Body of pancreas (tissue), 4 donors: Measurements from ENCODE around the gene AMDHD1. TPM values are rescaled to one million over a fixed set of nuclear protein-coding genes. Genes with fewer than 3 reads are reported as not detected.

Experiments used
- ATAC-seq: fragments of 150-250 bp; one replicate; pipeline ENCODE4 v1.9.1; 2016
- DNase-seq, 4 donors: peaks; one replicate each; pipeline ENCODE4 v3.0.0-alpha.2; 2019
- H3K27ac ChIP-seq, 4 donors: fragments of 200-600 bp; sonication (generic); 1 replicate in 3 of 4; 2 replicates in 1 of 4; pipeline versions ENCODE4 v1.5.1 to v1.6.1; 2016 to 2019; ENCODE audit warnings: mild to moderate bottlenecking in 1 of 4, mixed read lengths in 1 of 4, moderate library complexity in 1 of 4
- H3K27me3 ChIP-seq, 2 donors: fragments of 200-600 bp; sonication (generic); one replicate each; pipeline ENCODE4 v1.6.0; 2016; ENCODE audit warnings: mild to moderate bottlenecking in 1 of 2
- H3K36me3 ChIP-seq, 2 donors: fragments of 200-600 bp; sonication (generic); replicated peaks in 1 of 2; 2 replicates each; pipeline ENCODE4 v1.5.1; 2016; ENCODE audit warnings: low read depth in 2 of 2; ENCODE audit not compliant: insufficient read depth in 1 of 2
- H3K4me1 ChIP-seq: fragments of 200-600 bp; sonication (generic); one replicate; pipeline ENCODE4 v1.6.0; 2016
- H3K4me3 ChIP-seq, 2 donors: fragments of 200-600 bp; sonication (generic); 1 replicate in 1 of 2; 2 replicates in 1 of 2; pipeline ENCODE4 v1.5.1; 2016 to 2019
- H3K9me3 ChIP-seq, 3 donors: fragments of 200-600 bp; sonication (generic); 1 replicate in 2 of 3; 2 replicates in 1 of 3; pipeline ENCODE4 v1.5.1; 2016
- POLR2A ChIP-seq, 3 donors: fragments of 450-650 bp; IDR thresholded peaks; one replicate each; pipeline ENCODE4 v1.6.1; 2016; ENCODE audit warnings: antibody characterized with exemption in 3 of 3, mild to moderate bottlenecking in 2 of 3
- WGBS, 2 donors: methylation state at CpG; one replicate each; pipeline ENCODE4 v1.1.5; 2017; 5-methylcytosine and 5-hydroxymethylcytosine counted together
- intact Hi-C: fragments of 100-400 bp; cut with DNase I; formaldehyde crosslinking; loops from one replicate; pipeline ENCODE4 v1.15.1; 2023
- total RNA-seq, 2 donors: library from RNA; depleted of rRNA; stranded (reverse); fragments of >200 nt; gene quantifications; one replicate each; pipeline ENCODE4 v1.1.0, GENCODE V29; 2016
- TF ChIP-seq, protein P1 (sequence below), 7 experiments: fragments of 450-650 bp in 4 of 7; fragments of 200-600 bp in 3 of 7; sonication (generic) in 3 of 7; IDR thresholded peaks; one replicate each; pipeline ENCODE4 v1.5.1; 2016 to 2019; ENCODE audit warnings: antibody characterized with exemption in 7 of 7

AMDHD1 gene
- total RNA-seq, 2 donors from 2014 or later: 4.4 to 4.6 TPM

DNA sequence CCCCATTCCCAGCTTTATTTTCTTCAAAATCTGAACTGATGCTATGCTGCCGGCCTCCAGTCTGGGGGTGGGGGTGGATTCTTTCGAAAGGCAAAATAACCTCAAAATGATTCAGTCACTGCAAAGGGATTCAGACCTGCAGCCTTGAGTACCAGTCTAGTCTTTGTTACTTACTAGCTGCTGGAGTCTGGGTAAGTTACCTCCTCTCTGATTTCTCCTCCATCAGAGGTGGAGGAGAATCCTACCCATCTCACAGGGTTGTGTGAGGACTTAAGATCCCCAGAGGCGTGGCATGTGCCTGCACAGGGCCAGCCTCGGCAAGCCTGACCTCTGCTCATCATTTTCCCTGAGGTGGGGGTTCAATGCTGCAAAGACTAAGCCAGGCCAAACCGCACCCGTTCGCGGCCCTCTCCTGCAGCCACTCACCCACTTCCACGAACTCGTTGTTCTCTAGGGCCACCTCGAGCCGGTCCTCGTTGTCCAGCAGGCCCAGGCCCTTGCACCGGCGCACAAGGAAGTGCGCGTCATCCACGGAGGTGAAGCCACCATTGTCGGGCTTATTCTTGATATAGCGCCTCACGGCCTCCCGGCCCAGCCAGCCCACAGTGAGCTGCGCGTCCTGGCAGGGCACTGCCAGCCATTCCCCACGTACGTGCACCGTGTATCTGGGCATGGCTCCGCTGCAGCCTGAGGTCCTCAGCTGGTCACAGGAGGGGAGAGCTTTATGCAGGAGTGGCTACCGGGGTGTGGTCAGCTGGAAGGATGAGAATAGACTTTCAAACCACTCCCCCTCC lies 52.3 kb downstream of the AMDHD1 start:
- 86 to 88% methylated on average over 26 to 29 of the region's 29 CpGs for WGBS, 2 donors
- ATAC-seq: no peak
- H3K4me3 ChIP-seq: no peak overlapping the region

DNA sequence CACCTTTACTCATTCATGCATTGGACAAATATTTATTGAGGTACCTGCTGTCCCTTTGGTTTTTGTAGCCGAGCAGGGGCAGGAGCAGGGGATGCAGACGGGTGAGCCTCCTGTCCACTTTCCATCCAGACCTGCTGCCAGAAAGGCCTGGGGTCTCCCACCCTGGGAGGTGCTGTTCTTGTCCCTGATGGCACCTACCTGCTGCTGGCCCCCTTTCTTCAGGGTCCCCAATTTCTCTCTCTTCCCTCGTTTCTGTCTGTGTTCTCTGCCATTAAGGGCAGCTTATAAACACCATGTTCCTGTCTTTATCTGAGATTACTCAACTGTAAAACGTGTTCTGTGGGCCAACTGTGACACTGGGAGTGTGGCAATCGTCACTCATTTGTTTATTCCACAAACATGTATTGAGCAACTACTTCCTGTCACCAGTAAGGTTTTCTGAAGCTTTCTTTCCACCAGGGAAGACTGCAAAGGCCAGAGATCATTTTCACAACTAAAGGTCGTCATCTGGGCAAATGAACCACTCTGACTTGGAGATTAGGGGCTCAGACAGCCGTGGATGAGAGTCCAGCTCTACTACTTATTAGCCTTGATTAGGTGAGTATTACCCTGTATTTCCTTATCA lies 53.0 kb downstream of the AMDHD1 start, which contains the start of gene HAL:
Gene HAL (minus strand): TSS at position 311 of the 625 bp plus-strand sequence. CDS start 434 bp downstream, outside the sequence.
- Histone ChIP-seq H3K36me3 (no peaks in the 10 kb centered on the region), H3K4me1 (peaks cover 6% of the 10 kb centered on the region), H3K9me3 (no peaks in the 10 kb centered on the region), H3K27me3 (no peaks in the 10 kb centered on the region), H3K4me3 (no peak within 1 kb of the TSS), H3K27ac (peak within 1 kb of the TSS in 3 of 4 donors; percentile 10 to 38 (median 11))
- WGBS, 2 donors: 41% methylated on average over 7 of the region's 7 CpGs
- ATAC-seq: peak; percentile 80
- TF ChIP-seq, protein P1, sequence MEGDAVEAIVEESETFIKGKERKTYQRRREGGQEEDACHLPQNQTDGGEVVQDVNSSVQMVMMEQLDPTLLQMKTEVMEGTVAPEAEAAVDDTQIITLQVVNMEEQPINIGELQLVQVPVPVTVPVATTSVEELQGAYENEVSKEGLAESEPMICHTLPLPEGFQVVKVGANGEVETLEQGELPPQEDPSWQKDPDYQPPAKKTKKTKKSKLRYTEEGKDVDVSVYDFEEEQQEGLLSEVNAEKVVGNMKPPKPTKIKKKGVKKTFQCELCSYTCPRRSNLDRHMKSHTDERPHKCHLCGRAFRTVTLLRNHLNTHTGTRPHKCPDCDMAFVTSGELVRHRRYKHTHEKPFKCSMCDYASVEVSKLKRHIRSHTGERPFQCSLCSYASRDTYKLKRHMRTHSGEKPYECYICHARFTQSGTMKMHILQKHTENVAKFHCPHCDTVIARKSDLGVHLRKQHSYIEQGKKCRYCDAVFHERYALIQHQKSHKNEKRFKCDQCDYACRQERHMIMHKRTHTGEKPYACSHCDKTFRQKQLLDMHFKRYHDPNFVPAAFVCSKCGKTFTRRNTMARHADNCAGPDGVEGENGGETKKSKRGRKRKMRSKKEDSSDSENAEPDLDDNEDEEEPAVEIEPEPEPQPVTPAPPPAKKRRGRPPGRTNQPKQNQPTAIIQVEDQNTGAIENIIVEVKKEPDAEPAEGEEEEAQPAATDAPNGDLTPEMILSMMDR (IDR thresholded peaks at IDR 0.05): no peak
- TF ChIP-seq POLR2A (IDR thresholded peaks at IDR 0.05): no peak
- intact Hi-C loops: loop anchor here (10.0 kb wide), 1 partner anchor 81 kb away; no protein-coding TSS in a partner anchor
- DNase-seq: peak; percentile 10 to 70 (median 44)

More for the DNA sequence above, 52.3 kb downstream of the AMDHD1 start:
- peaks cover 6% of the 10 kb centered on the region for H3K4me1 ChIP-seq
- no peaks in the 10 kb centered on the region for H3K9me3 ChIP-seq
- H3K36me3 ChIP-seq: no peaks in the 10 kb centered on the region
- intact Hi-C loops: loop anchor here (10.0 kb wide), 1 partner anchor 81 kb away; no protein-coding TSS in a partner anchor
- H3K27me3 ChIP-seq: no peaks in the 10 kb centered on the region
- TF ChIP-seq, protein P1 (IDR thresholded peaks at IDR 0.05): no peak
- no peak for TF ChIP-seq POLR2A (IDR thresholded peaks at IDR 0.05)
- peak overlapping the region in 3 of 4 donors; percentile 10 to 38 (median 11) for H3K27ac ChIP-seq
- DNase-seq: no peak

DNA sequence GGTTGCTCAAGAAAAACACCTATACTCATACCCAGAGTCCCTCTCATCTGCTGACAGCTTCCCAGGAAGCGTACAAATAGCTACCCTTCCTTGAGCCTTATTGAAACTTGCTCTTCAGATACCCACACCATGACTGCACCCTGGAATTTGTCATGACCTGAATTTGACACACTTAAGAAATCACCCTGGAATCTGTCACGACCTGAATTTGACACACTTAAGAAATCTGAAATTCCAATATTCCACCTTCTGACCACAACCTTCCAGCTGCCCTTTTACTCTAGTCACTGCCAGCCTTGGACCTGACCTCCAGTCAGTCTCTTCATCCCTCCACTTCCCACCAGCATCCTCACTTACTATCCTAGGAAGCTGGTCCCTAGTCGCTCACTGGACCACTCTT lies 54.1 kb downstream of the AMDHD1 start:
- TF ChIP-seq POLR2A (IDR thresholded peaks at IDR 0.05): no peak
- TF ChIP-seq, protein P1 (IDR thresholded peaks at IDR 0.05): no peak
- intact Hi-C loops: loop anchor here (10.0 kb wide), 1 partner anchor 82 kb away; no protein-coding TSS in a partner anchor
- Histone ChIP-seq H3K4me1 (peaks cover 6% of the 10 kb centered on the region), H3K4me3 (no peak overlapping the region), H3K27ac (no peak overlapping the region), H3K36me3 (no peaks in the 10 kb centered on the region), H3K27me3 (no peaks in the 10 kb centered on the region), H3K9me3 (no peaks in the 10 kb centered on the region)
- DNase-seq: no peak
- WGBS, 2 donors: 78 to 79% methylated on average over 3 of the region's 3 CpGs
- no peak for ATAC-seq

DNA sequence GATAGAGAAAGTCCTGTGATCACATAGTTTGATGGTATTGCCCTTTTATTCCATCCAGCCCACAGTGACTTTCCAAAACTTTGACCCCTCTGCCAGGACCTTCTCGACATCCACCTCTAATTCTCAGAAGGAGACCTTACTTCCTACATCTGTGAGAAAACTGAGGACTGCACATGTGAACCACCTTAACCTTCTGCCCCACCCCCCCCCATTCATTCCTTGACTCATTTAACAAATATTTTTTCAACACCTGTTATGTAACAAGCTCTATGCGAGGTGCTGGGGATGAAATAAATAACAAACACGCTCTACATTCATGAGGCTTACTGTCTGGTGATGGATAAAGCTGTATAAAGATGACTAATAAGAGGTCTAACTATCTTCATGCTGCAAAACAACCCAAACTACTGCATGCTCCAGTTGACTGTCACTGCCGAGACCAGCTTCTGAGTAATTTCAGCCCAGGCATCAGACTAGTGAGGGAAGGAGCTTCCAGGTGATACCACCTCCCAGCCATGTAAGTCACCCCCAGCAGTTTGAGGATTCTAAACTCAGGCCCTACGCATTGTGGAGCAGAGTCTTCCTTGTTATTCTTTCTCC lies 54.9 kb downstream of the AMDHD1 start:
- TF ChIP-seq, protein P1 (IDR thresholded peaks at IDR 0.05): no peak

More for the DNA sequence above, 54.9 kb downstream of the AMDHD1 start:
- no peak overlapping the region for H3K27ac ChIP-seq
- no peak for ATAC-seq
- WGBS, 2 donors: 62 to 68% methylated on average over 5 of the region's 5 CpGs
- H3K36me3 ChIP-seq: peaks cover 0 to 2% of the 10 kb centered on the region in 2 donors
- no peak overlapping the region for H3K4me3 ChIP-seq
- no peak for DNase-seq
- peaks cover 6% of the 10 kb centered on the region for H3K4me1 ChIP-seq
- no peaks in the 10 kb centered on the region for H3K27me3 ChIP-seq
- no peaks in the 10 kb centered on the region for H3K9me3 ChIP-seq
- intact Hi-C loops: loop anchor here (10.0 kb wide), 1 partner anchor 83 kb away; no protein-coding TSS in a partner anchor
